HAP-1 (cell line): ENCODE measurements around the gene EMILIN2.
A peak's percentile ranks its signal among the peaks of the same experiment; 100 is the strongest.

Experiments used
- DNase-seq, 2 experiments: peaks; one replicate each; pipeline ENCODE4 v3.0.0-alpha.2; 2016 to 2020; ENCODE audit warnings: low spot score in 2 of 2
- H3K27me3 ChIP-seq: fragments of 250-450 bp; sonication (Bioruptor Pico); 2 replicates; pipeline ENCODE4 v1.5.1; 2020; ENCODE audit warnings: low read depth, mild to moderate bottlenecking, moderate library complexity
- H3K36me3 ChIP-seq: fragments of 250-450 bp; sonication (Bioruptor Pico); replicated peaks from 2 replicates; pipeline ENCODE4 v1.5.1; 2020; ENCODE audit warnings: mild to moderate bottlenecking
- H3K4me1 ChIP-seq: fragments of 250-450 bp; sonication (Bioruptor Pico); 2 replicates; pipeline ENCODE4 v1.5.1; 2020; ENCODE audit warnings: mild to moderate bottlenecking
- H3K4me3 ChIP-seq: fragments of 250-450 bp; sonication (Bioruptor Pico); 2 replicates; pipeline ENCODE4 v1.5.1; 2020; ENCODE audit warnings: mild to moderate bottlenecking, moderate library complexity
- H3K9me3 ChIP-seq: fragments of 250-450 bp; sonication (Bioruptor Pico); 2 replicates; pipeline ENCODE4 v1.5.1; 2020; ENCODE audit warnings: mild to moderate bottlenecking, moderate library complexity
- in situ Hi-C: fragments of 300-500 bp; cut with MboI; formaldehyde crosslinking; loops from 3 replicates; pipeline ENCODE4 v1.14.3; 2020; ENCODE audit warnings: low sequenced_read_pairs, inconsistent platforms, mixed read lengths

EMILIN2 gene

GRCh38 chr18:2872095-2872494, 25.3 kb downstream of the EMILIN2 start:
- H3K27me3 ChIP-seq = no peaks in the 10 kb centered on the region
- in situ Hi-C loops = no loop called here
- no peak overlapping the region for H3K4me3 ChIP-seq
- no peak for DNase-seq
- no peaks in the 10 kb centered on the region for H3K36me3 ChIP-seq
- no peaks in the 10 kb centered on the region for H3K4me1 ChIP-seq
- no peaks in the 10 kb centered on the region for H3K9me3 ChIP-seq

- no peak for DNase-seq
- Histone ChIP-seq H3K4me1 (no peaks in the 10 kb centered on the region), H3K9me3 (no peaks in the 10 kb centered on the region), H3K4me3 (no peak overlapping the region), H3K36me3 (no peaks in the 10 kb centered on the region), H3K27me3 (no peaks in the 10 kb centered on the region)
- in situ Hi-C loops = no loop called here
Observed at GRCh38 chr18:2874765-2875164, 28.0 kb downstream of the EMILIN2 start.

- Histone ChIP-seq H3K27me3 (no peaks in the 10 kb centered on the region), H3K4me3 (no peak overlapping the region), H3K4me1 (no peaks in the 10 kb centered on the region), H3K36me3 (no peaks in the 10 kb centered on the region), H3K9me3 (no peaks in the 10 kb centered on the region)
- in situ Hi-C loops = no loop called here
- DNase-seq = no peak
Observed at GRCh38 chr18:2878656-2879330, 32.0 kb downstream of the EMILIN2 start.

DNA sequence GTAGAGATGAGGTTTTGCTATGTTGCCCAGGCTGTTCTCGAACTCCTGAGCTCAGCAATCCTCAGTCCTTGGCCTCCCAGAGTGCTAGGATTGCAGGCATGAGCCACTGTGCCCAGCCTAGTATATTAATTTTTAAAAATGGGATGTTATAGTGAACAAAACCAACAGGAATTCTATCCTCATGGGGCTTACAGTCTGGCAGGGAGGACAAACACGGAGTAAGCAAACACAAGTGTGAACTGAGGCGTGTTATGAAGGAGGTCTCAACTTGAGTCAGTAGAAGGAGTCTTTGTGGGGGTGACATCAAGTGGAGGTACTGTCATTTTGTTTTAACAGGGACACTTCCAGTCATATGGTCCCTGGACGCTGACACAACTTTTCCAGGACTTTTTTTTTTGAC, 33.1 kb downstream of the EMILIN2 start:
- Histone ChIP-seq H3K27me3 (no peaks in the 10 kb centered on the region), H3K36me3 (no peaks in the 10 kb centered on the region), H3K9me3 (no peaks in the 10 kb centered on the region), H3K4me3 (no peak overlapping the region), H3K4me1 (no peaks in the 10 kb centered on the region)
- no peak for DNase-seq
- in situ Hi-C loops = no loop called here

DNA sequence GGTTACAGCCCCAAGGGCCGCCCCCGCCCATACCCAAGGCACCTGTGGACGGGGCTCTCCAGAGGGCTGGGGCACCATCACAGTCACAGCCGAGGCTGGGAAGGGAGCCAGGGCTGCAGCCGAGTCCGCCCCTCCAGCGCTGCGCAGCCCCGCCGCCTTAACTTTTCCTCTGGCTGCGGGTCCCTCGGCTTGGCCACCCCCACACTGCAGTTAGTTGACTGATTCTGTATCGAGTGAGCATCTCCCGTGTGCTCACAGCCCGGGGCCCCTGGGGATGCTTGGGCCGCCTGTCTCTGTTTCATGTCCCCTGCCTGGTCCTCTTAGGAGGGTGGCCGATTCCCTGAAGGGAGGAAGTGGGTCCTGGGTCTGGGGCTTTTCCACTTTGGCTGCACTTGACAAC, 33.7 kb downstream of the EMILIN2 start:
- no peaks in the 10 kb centered on the region for H3K27me3 ChIP-seq
- no peaks in the 10 kb centered on the region for H3K4me1 ChIP-seq
- H3K9me3 ChIP-seq = no peaks in the 10 kb centered on the region
- H3K4me3 ChIP-seq = no peak overlapping the region
- DNase-seq = no peak
- in situ Hi-C loops = no loop called here
- H3K36me3 ChIP-seq = no peaks in the 10 kb centered on the region

DNA sequence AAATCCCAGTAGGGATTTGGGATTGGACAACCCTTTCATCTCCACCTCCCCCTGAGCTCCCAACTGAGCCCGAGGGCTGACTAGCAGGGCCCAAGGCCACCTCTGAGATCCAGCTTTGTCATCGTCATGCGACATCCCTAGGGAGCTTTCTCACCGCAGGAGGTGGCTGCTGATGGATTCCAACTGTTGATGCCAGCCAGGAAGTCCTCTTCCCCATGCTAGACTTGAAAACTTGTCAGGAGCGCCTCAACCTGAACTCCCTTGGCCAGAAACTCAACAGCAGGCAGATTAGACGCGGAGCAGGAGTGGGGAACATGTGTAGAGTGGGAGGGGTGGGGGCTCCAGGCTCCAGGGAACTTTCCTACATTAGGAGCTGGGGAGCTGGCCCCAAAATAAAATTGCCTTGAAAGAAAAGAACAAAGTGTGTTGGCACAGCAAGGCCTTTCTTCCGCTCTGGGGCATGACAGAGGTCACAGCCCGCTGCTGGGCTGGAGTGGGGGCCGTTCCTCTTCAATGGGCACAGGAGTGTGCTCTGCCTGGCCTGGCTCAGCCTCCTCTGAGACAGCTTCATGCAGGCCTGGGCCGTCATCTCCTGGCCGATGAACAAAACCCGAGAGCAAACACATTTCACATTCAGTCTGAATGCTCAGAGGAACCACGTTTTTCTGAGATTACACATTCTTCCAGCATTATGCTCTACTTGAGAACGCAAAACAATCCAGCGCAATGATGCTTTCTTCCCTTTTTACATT, 34.5 kb downstream of the EMILIN2 start:
- Histone ChIP-seq H3K4me3 (no peak overlapping the region), H3K36me3 (no peaks in the 10 kb centered on the region), H3K4me1 (no peaks in the 10 kb centered on the region), H3K9me3 (no peaks in the 10 kb centered on the region), H3K27me3 (no peaks in the 10 kb centered on the region)
- in situ Hi-C loops = no loop called here
- DNase-seq = no peak

DNA sequence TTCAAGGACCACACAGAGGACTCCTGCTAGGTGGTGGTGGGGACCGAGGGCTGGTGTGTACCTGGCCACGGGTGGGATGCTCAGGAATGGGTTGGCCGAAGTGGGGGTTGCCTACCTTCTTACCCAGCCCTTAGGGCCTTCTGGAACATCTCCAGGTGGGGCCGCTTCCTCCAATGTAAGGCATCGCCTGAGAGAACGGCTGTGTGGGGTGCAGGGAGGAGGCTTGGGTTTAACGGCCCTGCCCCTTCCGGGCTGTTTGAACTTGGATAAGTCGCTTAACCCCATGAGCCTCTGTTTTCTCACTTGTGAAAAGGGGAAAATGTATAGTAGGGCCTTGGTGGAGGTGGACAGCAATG, 35.0 kb downstream of the EMILIN2 start:
- no peak for DNase-seq
- Histone ChIP-seq H3K4me1 (no peaks in the 10 kb centered on the region), H3K27me3 (no peaks in the 10 kb centered on the region), H3K36me3 (no peaks in the 10 kb centered on the region), H3K9me3 (no peaks in the 10 kb centered on the region), H3K4me3 (no peak overlapping the region)
- in situ Hi-C loops = no loop called here

DNA sequence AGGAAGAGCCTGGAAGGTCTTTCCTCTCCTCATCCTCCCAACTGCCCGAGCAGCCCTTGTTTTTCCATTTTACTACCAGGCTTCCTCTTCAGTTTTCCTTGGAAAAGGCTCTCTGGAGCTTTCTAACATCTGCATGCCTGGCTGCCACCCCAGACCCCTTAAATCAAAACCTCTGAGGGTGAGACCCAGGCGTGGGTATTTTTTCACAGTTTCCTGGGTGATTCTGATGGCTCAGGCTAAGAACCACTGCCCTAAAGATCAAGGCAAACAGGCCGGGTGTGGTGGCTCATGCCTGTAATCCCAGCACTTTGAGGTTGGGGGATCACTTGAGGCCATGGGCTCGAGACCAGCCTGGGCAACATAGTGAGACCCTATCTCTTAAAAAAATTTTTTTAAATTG, 35.4 kb downstream of the EMILIN2 start:
- no peak for DNase-seq
- Histone ChIP-seq H3K36me3 (no peaks in the 10 kb centered on the region), H3K4me3 (no peak overlapping the region), H3K27me3 (no peaks in the 10 kb centered on the region), H3K9me3 (no peaks in the 10 kb centered on the region), H3K4me1 (no peaks in the 10 kb centered on the region)
- in situ Hi-C loops = no loop called here

- H3K9me3 ChIP-seq = no peaks in the 10 kb centered on the region
- no peaks in the 10 kb centered on the region for H3K4me1 ChIP-seq
- H3K27me3 ChIP-seq = no peaks in the 10 kb centered on the region
- H3K36me3 ChIP-seq = no peaks in the 10 kb centered on the region
- no peak overlapping the region for H3K4me3 ChIP-seq
- DNase-seq = no peak
- in situ Hi-C loops = no loop called here
Observed at GRCh38 chr18:2883076-2883735, 36.4 kb downstream of the EMILIN2 start.

GRCh38 chr18:2884706-2885285, 38.0 kb downstream of the EMILIN2 start:
- no peak for DNase-seq
- H3K4me1 ChIP-seq = peaks cover under 1% of the 10 kb centered on the region
- no peaks in the 10 kb centered on the region for H3K36me3 ChIP-seq
- H3K4me3 ChIP-seq = no peak overlapping the region
- H3K9me3 ChIP-seq = 0 out of 2 replicates have a peak, but pooled peaks cover 3% of the 10 kb centered on the region
- in situ Hi-C loops = no loop called here
- no peaks in the 10 kb centered on the region for H3K27me3 ChIP-seq

DNA sequence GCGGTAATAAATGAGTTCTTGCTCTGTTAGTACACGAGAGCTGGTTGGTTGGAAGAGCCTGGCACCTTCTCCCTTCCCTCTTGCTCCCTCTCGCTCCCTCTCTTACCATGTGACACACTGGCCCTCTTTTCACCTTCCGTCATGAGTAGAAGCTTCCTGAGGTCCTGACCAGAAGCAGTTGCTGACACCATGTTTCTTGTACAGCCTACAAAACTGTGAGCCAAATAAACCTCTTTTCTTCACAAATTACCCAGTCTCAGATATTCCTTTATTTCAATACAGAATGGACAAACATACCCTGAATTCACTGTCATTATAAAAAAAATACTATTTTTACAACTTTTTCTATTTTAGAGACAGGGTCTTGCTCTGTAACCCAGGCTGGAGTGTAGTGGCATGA, 40.7 kb downstream of the EMILIN2 start:
- peaks cover 7% of the 10 kb centered on the region for H3K4me1 ChIP-seq
- no peaks in the 10 kb centered on the region for H3K36me3 ChIP-seq
- in situ Hi-C loops = no loop called here
- no peak for DNase-seq
- no peak overlapping the region for H3K4me3 ChIP-seq
- no peaks in the 10 kb centered on the region for H3K27me3 ChIP-seq
- 0 out of 2 replicates have a peak, but pooled peaks cover 3% of the 10 kb centered on the region for H3K9me3 ChIP-seq

- peak; percentile 40 to 78 for DNase-seq
- Histone ChIP-seq H3K4me1 (peaks cover 13% of the 10 kb centered on the region), H3K36me3 (no peaks in the 10 kb centered on the region), H3K9me3 (0 out of 2 replicates have a peak, but pooled peaks cover 3% of the 10 kb centered on the region), H3K4me3 (no peak overlapping the region), H3K27me3 (no peaks in the 10 kb centered on the region)
- in situ Hi-C loops = no loop called here
Observed at GRCh38 chr18:2889761-2890192, 43.0 kb downstream of the EMILIN2 start.

- Histone ChIP-seq H3K4me1 (peaks cover 19% of the 10 kb centered on the region), H3K27me3 (no peaks in the 10 kb centered on the region), H3K36me3 (no peaks in the 10 kb centered on the region), H3K9me3 (0 out of 2 replicates have a peak, but pooled peaks cover 3% of the 10 kb centered on the region), H3K4me3 (no peak overlapping the region)
- DNase-seq = no peak
- in situ Hi-C loops = no loop called here
Observed at GRCh38 chr18:2890606-2891005, 43.8 kb downstream of the EMILIN2 start.
